Erythroblast (primary cell): ENCODE measurements around the gene MTA2.
A peak's percentile ranks its signal among the peaks of the same experiment; 100 is the strongest.
"Not testable (repeated sequence)": the region's sequence is repeated elsewhere in the genome, so short reads cannot be mapped to it uniquely, and the experiment has no call there.

ENCODE experiments used
- DNase-seq, 2 experiments: peaks; one replicate each; lab custom pipeline; 2025; lab: John Stamatoyannopoulos, UW
- GATA1 ChIP-seq: IDR thresholded peaks from 2 replicates; pipeline ENCODE4 v1.6.1; 2011; ENCODE audit warnings: low read depth, mild to moderate bottlenecking, control low read depth, low read length, moderate library complexity
- POLR2A ChIP-seq: IDR thresholded peaks from 2 replicates; pipeline ENCODE4 v1.6.1; 2011; ENCODE audit warnings: mild to moderate bottlenecking, low read length

The MTA2 gene

DNA sequence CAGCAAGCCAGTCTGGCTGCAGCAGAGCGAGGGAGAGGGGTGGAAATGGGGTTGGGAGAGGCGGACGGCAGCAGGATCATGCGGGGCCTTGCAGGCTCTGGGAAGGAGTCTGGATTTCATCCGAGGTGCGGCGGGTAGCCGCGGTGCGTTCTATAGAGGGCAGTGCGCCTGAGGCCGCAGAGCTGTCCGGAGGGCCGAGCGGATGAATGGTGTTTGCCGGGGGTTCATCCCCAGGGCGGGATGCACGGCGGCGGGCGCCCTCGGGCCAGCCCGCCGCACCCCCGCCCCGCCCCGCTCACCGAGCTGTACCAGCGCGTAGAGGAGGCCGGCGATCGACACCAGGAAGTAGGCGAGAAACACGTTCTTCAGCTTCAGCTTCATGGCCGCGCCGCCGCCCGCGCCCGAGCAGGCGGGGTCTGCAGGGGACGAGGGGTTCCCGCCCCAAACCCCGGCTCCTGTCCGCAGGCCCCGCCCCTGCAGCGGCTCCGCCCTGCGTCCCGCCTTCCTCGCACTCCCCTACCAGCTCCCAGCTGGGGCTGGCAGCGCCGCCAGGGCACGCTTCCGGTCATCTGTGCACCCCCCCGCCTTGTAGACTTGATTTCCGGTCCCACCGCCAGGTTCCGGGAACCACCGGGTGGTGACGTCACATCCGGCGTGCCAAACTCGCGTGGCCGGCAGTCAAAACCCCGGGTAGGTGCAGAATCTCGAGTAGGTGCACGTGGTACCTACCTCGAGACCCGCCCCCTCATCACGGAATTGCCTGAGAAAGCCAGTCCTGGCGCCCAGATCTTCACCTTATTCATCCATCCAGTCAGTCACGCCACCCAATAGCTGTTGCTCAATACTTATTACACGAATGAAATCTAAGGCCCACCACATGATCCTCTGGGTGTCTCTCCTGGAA lies 20.2 kb upstream of the MTA2 start, which contains the start of gene B3GAT3:
Gene B3GAT3, minus strand, starts transcription at position 420 of the 904 bp plus-strand sequence. Its CDS starts 39 bp downstream, at position 381.
- DNase-seq, result peak; percentile 95 to 98
- TF ChIP-seq POLR2A (peak; percentile 74), GATA1 (no peak)

DNA sequence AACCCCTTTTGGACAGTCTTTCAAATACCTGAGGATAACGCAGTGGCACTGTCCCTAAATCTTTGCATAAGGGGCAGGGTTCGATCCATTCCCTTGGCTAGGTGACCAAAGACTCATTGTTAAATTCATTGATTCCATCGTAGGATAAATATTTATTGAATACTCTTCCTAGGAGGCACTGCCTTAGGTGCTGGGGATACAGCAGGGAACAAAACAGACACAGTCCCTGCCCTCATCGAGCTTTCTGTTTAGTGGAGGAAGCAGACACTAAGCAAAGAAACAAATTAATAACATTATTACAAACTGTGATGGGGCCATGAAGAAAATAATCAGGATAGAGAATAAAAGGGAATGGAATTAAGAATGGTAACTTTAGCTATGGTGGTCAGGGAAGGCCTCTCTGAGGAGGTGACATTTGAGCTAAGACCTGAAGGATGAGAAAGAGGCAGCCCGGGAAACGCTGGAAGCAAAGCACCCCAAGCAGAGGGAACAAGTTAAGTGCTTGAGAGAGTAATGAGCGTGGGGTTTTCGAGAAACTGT lies 19.4 kb upstream of the MTA2 start:
- no peak for DNase-seq
- no peak for TF ChIP-seq GATA1
- TF ChIP-seq POLR2A, result no peak

DNA sequence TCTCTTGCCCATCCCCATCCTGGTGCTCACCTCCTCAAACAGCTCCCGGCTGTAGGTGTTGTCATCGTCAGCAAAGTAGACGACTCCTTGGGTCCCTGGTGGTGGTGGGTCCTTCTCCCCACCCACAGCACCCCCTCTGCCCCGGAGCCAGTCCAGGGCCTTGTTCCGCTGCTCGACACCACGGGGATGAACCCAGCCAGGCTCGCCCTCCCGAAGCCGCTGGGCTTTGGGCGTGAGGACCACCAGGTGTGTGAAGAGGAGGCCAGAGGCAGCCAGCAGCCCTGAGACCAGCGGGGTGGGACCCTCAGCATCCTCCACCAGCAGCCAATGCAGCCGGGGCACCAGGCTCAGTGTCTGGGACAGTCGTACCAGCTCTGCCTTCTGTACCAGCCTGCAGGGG lies 15.3 kb upstream of the MTA2 start:
- DNase-seq, result not testable (repeated sequence)

DNA sequence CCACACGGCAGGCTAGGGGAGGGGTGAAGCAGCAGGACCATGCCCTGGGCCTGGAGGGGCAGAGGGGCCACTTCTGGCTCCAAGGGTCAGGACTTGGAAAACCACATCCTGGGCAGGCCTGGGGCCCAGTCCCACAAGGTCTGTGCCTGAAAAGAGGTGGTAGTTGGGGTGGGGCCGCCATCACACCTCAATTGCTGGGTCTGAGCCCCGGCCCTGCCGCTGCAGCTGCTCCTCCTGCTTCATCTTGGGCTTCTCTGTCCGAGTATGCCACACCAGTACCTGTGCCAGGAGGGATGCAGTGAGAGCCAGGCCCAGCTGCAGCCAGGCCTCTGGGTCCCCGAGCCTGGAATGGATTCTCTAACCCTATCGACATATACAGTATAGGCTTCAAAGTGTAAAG lies 13.9 kb upstream of the MTA2 start:
- DNase-seq, result no peak
- TF ChIP-seq POLR2A (no peak), GATA1 (no peak)

DNA sequence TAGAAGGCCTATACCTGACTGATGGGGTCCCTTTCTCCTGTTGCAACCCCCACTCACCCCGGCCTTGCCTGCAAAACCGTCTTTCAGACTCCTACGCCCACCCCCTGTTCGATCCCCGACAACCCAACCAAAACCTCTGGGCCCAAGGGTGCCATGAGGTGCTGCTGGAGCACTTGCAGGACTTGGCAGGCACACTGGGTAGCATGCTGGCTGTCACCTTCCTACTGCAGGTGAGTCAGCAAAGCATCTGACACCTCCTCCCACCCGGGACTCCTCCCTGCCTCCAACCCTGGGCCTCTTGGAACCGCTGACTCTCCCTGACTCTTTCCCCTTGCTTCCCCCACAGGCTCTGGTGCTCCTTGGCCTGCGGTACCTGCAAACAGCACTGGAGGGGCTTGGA lies 12.6 kb upstream of the MTA2 start:
- TF ChIP-seq GATA1 (no peak), POLR2A (no peak)
- DNase-seq, result peak; percentile 52 to 75

DNA sequence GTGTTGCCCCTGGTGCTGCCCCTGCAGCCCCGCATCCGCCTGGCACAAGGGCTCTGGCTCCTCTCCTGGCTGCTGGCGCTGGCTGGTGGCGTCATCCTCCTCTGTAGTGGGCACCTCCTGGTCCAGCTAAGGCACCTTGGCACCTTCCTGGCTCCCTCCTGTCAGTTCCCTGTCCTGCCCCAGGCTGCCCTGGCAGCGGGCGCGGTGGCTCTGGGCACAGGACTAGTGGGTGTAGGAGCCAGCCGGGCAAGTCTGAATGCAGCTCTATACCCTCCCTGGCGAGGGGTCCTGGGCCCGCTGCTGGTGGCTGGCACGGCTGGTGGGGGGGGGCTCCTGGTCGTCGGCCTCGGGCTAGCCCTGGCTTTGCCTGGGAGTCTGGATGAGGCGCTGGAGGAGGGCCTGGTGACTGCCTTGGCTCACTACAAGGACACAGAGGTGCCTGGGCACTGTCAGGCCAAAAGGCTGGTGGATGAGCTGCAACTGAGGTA lies 11.7 kb upstream of the MTA2 start:
- TF ChIP-seq GATA1 (no peak), POLR2A (no peak)
- DNase-seq, result no peak

DNA sequence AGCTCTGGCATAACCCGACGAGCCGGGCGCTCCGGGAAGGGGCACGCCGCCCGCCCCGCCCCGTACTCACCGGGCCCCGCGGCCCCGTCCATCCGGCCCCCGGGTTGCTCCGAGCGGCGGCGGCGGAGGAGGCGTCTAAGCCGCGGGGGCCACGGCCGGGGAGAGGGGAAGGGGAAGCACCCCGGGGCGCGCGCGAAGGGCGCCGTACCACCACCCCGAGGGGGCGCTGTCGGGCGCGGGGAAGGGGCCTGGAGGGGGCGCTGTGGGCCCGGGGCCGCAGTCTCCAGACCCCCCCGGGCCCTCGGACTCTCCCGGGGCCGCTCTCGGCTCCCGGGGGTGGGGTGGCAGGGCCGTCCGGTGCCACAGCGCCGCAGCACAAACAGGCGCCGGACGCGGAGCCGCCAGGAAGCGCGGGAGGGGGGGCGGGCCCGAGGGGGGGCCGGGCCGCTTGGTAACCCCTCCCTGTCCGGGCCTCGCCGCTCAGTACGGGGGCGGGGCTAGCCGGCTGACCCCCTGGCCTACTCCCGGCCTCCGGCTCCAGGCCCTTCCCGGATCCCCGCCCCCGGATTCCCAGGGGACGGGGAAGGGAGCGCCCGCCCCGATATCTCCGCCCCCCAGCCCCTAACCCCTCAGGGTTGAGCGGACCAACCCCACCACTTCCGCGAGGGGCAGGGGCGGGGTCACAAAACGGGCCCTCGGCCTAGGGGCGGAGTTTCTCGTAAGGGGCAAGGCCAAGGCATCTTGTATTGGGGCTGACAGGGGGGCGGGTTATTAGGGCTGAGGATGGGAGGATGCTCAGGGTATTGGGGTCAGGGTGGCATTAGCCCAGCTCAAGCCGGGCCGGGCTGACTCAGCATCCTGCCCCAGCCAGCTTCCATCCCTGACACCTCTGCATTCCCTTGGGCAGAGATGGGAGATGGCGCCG lies 11.0 kb upstream of the MTA2 start, which contains the start of the genes EML3 and ROM1:
Gene EML3, minus strand, starts transcription at position 410 of the 925 bp plus-strand sequence. Its CDS starts 318 bp downstream, at position 92.
Gene ROM1, plus strand, starts transcription at position 892 of the 925 bp plus-strand sequence. Its CDS starts 25 bp downstream, at position 917.
- TF ChIP-seq GATA1 (no peak), POLR2A (no peak)
- peak; percentile 87 to 91 for DNase-seq

DNA sequence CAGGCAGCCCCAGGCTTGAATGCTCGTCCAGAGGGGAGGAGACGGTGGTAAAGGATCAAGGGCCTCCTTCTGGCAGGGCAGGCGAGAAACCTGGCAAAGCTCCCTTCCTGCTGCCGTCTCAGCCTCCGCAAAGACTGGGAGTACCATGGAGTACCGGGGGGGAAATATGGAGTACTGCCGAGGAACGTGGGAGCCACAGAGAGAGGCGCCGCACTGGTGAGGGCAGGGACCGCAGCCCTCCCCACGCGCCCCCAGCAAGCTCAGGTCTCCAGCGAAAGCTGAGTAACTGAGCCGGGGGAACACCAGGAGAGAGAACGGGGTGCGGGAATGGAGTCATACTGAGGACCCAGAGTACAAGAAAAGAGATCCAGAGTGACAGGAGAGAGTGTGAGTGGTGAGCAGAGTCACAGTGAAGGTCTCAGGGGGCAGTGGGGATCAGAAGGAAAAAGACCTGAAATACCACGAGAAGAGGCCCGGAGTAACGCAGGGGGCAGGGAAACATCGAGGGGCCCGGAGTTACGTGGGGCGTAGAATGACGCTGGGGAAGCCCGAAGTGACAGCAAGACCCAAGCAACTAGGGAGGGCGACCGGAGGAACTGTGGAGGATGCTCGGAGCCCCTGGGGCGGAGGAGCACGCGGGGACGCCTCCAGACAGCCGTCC lies 10.2 kb upstream of the MTA2 start:
- TF ChIP-seq GATA1 (no peak), POLR2A (peak; percentile 28)
- peak; percentile 74 to 79 for DNase-seq

DNA sequence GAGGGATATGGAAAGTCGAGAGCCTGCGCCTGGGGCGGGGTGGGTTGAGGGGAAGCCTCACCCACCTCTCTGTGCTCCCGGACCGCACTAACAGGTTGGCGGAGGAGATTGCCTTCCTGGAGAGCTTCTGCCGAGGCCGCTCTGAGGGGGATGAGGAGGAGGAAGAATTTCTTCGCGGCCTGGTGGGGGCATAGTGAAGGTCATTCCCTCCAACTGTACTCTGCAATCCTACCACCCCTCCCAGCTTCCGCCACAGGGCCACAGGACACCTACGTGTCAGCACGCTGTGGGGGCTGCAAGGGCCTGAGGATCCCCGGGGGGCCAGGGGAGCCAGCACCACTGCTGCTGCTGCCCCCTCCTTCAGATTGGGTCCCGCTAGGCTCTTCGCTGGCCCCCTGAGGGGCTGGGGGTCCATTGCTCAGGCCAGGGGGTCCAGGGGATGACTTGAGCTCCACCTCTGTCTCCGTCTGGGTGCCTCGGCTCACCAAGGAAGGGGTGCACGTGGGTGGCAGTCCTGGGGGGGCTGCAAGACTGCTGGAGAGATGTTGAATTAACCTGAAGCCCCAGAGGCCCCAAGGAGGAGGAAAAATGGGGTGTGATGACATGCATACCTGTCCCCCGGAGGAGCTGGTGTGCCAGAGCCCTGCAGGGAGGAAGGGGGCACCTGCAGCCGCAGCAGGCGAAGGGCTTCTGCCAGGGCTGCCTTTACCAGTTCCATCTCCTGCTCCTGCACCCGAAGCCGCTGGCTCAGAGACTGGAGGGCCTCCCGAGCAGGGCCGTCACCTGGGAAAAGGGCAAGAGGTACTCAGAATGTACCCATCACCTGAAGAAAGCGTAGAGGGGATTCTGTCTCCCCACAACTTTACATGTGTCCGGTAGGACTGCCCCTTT lies 9.4 kb upstream of the MTA2 start:
- TF ChIP-seq GATA1 (no peak), POLR2A (no peak)
- DNase-seq, result no peak

DNA sequence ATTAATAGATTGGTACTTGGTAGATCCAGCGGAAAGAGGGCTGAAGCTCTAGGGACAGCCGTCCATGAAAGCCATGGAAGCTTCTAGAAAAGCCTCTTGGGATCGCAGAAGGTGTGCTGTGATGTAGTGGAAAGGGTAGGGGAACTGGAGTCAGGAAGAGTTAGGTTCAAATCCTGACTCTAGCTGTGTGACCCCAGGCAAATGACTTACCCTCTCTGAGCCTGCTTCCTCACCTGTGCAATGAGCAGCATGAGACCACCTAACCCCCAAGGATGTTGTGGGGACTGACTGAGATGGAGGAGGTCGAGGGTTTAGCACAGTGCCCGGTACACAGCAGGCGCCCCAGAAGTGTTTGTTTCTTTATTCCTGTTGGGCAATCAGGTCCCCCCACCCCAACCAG lies 8.7 kb upstream of the MTA2 start:
- DNase-seq, result no peak
- TF ChIP-seq POLR2A, result no peak
- no peak for TF ChIP-seq GATA1

DNA sequence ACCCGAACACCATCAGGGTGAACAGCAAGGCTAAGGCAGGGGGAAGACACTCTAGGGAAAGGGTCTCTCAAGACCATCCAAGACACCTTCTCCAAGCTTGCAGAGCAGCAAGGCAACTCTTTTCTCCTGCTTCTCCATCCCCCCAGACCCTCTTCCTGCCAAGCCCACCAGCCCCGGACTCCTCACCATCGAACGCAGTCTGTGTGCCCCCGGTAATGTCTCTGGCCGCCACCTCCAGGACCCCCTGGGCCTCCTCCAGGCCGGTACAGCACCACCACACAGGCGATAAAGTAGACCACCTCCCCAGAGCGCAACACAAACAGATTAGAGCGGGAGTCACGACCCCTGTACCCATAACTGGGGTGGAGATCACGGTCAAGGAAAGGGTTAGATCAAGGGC lies 7.1 kb upstream of the MTA2 start:
- no peak for DNase-seq
- TF ChIP-seq GATA1, result no peak
- no peak for TF ChIP-seq POLR2A

DNA sequence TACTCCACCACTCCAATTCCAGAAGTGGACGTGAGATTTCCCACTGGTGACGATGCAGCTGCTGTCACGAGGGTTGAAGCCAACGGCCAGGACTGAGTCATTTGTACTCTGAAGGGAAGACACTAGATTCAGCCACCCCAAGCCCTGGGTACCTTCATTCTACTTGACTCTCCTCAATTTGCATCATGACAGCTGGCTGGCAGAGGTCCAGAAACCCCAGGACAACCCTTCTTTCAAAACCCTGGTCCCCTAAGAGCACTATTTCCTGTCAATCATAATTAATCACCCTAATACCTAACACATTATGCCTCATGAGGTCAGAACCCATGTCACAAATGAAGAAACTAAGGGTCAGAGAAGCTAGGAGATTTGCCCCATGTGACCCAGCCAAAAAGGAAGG lies 6.0 kb upstream of the MTA2 start:
- no peak for TF ChIP-seq POLR2A
- no peak for TF ChIP-seq GATA1
- DNase-seq, result peak in 1 of 2 experiments; percentile 23
